HG02571 (cell line): ENCODE data around the gene UIMC1.
A peak's percentile ranks its signal among the peaks of the same experiment; 100 is the strongest.

Experiments used
- ATAC-seq: cut with Tn5 transposase; IDR thresholded peaks from one replicate; pipeline ENCODE4 v1.9.1; 2021; ENCODE audit warnings: mild to moderate bottlenecking, moderate library complexity; ENCODE audit not compliant: unreplicated experiment

The UIMC1 gene

GRCh38 chr5:176906126-176906525 is 100.5 kb downstream of the UIMC1 start:
- ATAC-seq = no peak

DNA sequence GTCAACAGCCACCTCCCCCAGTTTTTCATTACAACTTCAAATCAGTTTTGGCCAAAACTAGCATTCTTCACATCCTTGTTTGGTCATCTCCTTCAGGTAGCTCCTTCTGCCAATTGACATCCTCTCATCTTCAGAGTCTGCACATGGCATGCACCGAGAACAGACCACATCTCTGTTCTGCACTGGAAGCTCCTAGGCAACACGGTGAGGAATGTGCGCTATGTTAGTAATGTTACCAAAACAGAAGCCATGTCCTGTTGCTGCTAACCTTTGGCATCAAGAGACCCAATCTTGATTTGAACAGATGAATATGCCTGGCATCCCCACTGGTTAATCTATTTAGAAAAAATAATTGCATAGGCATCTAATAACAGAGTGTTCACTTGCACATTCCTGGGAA is 102.3 kb downstream of the UIMC1 start:
- ATAC-seq = no peak

DNA sequence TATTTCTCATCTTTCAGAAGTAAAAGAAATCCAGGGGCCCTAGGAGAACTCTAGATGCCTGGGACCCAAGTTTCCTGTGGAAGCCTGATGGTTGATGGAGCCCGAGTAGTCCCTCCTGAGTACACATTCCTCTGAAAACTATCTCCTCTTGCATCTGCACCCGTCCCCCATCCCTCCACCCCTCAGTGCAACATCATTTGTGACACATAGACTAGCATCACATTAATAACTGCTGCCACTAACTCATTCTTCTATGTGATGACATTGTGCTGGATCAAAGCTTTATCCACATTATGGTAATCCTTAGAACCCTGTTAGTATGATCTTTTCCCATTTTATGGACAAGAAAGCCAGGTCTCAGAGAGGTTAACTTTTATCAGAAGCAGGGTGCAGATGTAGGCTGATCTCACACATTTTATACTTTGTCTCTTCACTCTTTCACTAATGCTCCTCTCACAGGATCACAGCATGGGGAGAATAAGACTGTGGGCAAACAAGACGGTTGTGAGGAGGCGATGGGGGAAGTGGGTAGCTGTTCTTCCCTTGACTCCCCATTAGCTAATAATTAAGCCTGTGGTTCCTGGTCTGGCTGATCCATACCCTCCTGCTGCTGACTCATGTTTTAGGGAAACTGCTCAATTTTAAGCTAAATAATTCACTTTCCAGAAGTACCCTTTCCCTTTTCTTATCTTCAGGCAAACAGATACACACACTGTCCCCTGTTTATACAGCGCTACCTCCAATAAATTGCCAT is 103.5 kb downstream of the UIMC1 start:
- ATAC-seq = no peak

GRCh38 chr5:176902102-176902814 is 104.3 kb downstream of the UIMC1 start:
- no peak for ATAC-seq

- peak; percentile 43 for ATAC-seq
These were observed 105.1 kb downstream of the UIMC1 start for GRCh38 chr5:176901260-176902101.

- no peak for ATAC-seq
These were observed 105.8 kb downstream of the UIMC1 start for GRCh38 chr5:176900780-176901204.

- ATAC-seq = no peak
These were observed 106.4 kb downstream of the UIMC1 start for GRCh38 chr5:176899946-176900779.

DNA sequence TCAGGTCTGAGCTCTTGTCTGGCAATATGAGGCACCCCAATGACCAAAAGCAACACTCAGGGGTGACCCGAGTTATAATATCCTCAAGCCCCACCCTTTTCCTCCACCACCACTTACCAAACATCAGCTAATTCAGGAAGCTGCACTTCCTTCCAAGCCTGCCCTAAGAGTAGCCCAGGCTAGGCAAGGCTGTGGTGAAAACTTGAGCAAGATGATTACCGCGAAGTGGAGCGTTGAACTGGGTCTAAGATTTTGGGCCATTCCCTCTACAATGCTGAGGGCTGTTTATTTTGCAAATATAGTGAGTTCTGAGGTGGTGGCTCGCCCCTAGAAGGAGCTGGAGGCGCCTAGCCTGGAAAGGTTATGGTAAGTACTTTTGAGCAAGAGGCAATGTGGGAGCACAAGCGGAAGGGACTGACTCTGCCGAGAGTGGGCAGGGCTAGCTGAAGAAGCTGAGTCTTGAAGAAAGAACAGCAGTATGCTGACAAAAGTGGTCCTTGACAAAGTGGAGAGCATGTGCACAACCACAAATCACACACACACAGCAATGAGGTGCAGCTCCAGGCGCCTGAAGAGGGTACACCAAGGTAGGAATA is 107.2 kb downstream of the UIMC1 start, which contains the start of gene HK3:
Gene HK3, minus strand, starts transcription at position 51 of the 596 bp plus-strand sequence. CDS start 3,187 bp downstream, outside the sequence.
- no peak for ATAC-seq

GRCh38 chr5:176897263-176897662 is 109.3 kb downstream of the UIMC1 start:
- ATAC-seq = no peak

GRCh38 chr5:176895831-176896230 is 110.7 kb downstream of the UIMC1 start:
- no peak for ATAC-seq

- ATAC-seq = no peak
These were observed 112.3 kb downstream of the UIMC1 start for GRCh38 chr5:176894298-176894697.

DNA sequence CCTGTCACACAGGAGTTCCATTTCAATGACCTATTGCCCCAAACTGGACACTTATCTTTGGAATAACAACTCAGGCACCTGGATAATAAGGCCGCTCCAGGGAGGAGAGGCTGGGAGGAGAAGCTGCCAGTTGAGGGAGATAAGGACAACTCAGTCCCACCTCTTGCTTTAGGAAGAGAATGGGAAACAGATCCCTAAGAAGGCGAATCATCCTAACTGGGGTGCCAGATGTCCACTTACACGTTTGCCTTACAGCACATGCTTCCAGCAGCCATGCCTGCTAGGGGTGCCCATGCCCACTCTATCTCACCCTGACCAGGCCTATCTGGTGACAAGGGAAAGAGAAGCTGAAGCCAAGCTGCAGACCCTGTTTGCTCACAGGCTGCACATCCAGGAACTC is 113.9 kb downstream of the UIMC1 start:
- ATAC-seq = no peak

- ATAC-seq = no peak
These were observed 115.1 kb downstream of the UIMC1 start for GRCh38 chr5:176891331-176891958.

- no peak for ATAC-seq
These were observed 115.9 kb downstream of the UIMC1 start for GRCh38 chr5:176890455-176891330.

DNA sequence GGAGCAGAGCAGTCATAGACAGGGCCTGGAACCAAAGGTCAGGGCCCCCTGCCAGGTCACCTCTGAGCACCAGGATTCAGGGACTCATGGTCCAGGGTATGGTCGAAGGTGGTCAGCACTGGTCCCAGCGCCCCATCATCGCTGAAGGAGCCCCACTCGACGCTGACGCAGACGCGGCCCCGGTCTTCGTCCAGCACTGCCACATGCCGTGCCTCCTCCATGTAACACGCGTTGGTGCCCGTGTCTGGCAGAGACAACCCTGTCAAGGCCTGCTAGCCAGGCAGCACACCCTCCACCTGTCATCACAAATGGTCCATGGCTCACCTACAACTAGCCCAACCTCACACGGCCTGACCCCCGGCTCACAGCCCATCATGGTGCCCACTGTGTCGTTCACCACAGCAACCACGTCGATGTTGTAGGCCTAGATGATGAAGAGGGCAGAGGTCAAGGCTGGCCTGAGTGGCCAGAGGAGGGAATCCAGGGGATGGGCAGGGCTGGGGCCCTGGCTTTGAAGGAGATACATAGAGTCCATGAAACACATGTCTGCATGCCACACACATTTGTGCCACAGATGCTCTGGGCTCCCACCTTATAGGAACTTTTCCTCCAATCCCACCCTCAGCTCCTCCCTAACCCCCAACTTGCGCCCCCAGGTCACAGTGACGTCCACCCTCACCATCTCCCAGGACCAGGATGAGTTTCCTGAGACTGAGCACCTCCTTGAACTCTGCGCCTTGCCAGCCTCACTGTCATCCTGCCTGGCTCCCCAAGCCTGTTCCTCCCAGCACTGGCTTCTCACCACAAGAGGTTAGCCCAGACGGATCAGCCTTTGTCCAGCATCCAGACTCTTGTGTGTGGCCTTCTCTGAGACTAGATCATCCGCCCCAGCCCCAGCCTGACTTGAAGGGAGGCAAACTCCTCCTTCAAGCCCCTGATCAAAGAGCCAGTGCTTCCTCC is 117.0 kb downstream of the UIMC1 start:
- no peak for ATAC-seq

- ATAC-seq = no peak
These were observed 117.8 kb downstream of the UIMC1 start for GRCh38 chr5:176888865-176889165.

GRCh38 chr5:176888016-176888864 is 118.3 kb downstream of the UIMC1 start:
- no peak for ATAC-seq
